HepG2 (cell line): ENCODE data around the gene RAB11FIP5. TPM values are rescaled to one million over a fixed set of nuclear protein-coding genes. Genes with fewer than 3 reads are reported as not detected.

Source experiments
- ATAC-seq: fragments of 200-7000 bp; cut with Tn5 transposase; 3 replicates; pipeline ENCODE4 v1.9.1; 2020; ENCODE audit warnings: mild to moderate bottlenecking, moderate library complexity
- BruUV-seq: library from RNA; stranded (reverse); fragments of 400-500 nt; replicated peaks from 2 replicates; lab custom pipeline; 2021; lab: Mats Ljungman, UMichigan
- CTCF ChIA-PET: fragments of 300-600 bp; formaldehyde crosslinking; extraction: SDS; loops from one replicate; lab custom pipeline; 2021; ENCODE audit warnings: low total read pairs, inconsistent platforms, low intra/inter-chr PET ratio; lab: Yijun Ruan, JAX
- POLR2A ChIA-PET: fragments of 350-600 bp; sonication (Branson Sonifier 250); formaldehyde crosslinking; loops from one replicate; lab custom pipeline; 2020; ENCODE audit warnings: antibody characterized with exemption, inconsistent platforms; lab: Yijun Ruan, JAX
- DNase-seq: peaks from one replicate; pipeline ENCODE4 v3.0.0-alpha.2; 2015; ENCODE audit warnings: low spot score
- FAIRE-seq: peaks from 3 replicates; lab custom pipeline; 2011; peaks lifted over from hg19 to GRCh38; lab: Jason Lieb, UNC
- H2AFZ ChIP-seq: one replicate; pipeline ENCODE4 v1.6.1; 2011; ENCODE audit warnings: low read length, inconsistent platforms
- H3K27ac ChIP-seq: fragments of 300-600 bp; 3 replicates; pipeline ENCODE4 v1.8.0; 2011; ENCODE audit warnings: mixed run types, mild to moderate bottlenecking, mixed read lengths, low read length, inconsistent platforms; ENCODE audit not compliant: insufficient read depth; ENCODE audit errors: extremely low read length
- H3K27me3 ChIP-seq, 2 experiments: fragments of 200-600 bp in 1 of 2; 2 replicates in 1 of 2; 3 replicates in 1 of 2; pipeline versions ENCODE4 v1.6.0 to v1.8.0; 2011; ENCODE audit warnings: low read length in 2 of 2, mild to moderate bottlenecking in 2 of 2, moderate library complexity in 2 of 2, inconsistent platforms in 1 of 2; ENCODE audit not compliant: insufficient read depth in 2 of 2, control insufficient read depth in 1 of 2
- H3K36me3 ChIP-seq, 2 experiments: fragments of 200-600 bp in 1 of 2; replicated peaks in 1 of 2; 2 replicates in 1 of 2; 3 replicates in 1 of 2; pipeline versions ENCODE4 v1.5.1 to v1.8.0; 2011; ENCODE audit warnings: low read length in 2 of 2, inconsistent platforms in 1 of 2; ENCODE audit not compliant: insufficient read depth in 2 of 2, control insufficient read depth in 1 of 2
- H3K4me1 ChIP-seq: 2 replicates; pipeline ENCODE4 v1.5.1; 2012; ENCODE audit warnings: low read length, inconsistent platforms; ENCODE audit not compliant: insufficient read depth
- H3K4me2 ChIP-seq: 2 replicates; pipeline ENCODE4 v1.6.0; 2011; ENCODE audit warnings: low read depth, low read length, inconsistent platforms
- H3K4me3 ChIP-seq, 3 experiments: fragments of 200-600 bp in 1 of 3; sonication (generic), shearing (Covaris generic) in 1 of 3; replicated peaks in 1 of 3; 2 replicates each; pipeline ENCODE4 v1.5.1; 2011 to 2016; ENCODE audit warnings: low read length in 3 of 3, inconsistent platforms in 2 of 3, low read depth in 2 of 3, mild to moderate bottlenecking in 2 of 3, control low read depth in 1 of 3, mixed read lengths in 1 of 3; ENCODE audit not compliant: insufficient read depth in 1 of 3
- H3K79me2 ChIP-seq: one replicate; pipeline ENCODE4 v1.6.1; 2011; ENCODE audit warnings: low read length, inconsistent platforms; ENCODE audit not compliant: insufficient read depth
- H3K9ac ChIP-seq: 2 replicates; pipeline ENCODE4 v1.6.0; 2011; ENCODE audit warnings: mild to moderate bottlenecking, low read depth, low read length, inconsistent platforms; ENCODE audit not compliant: insufficient read depth
- H3K9me3 ChIP-seq: 2 replicates; pipeline ENCODE4 v1.5.1; 2012; ENCODE audit warnings: mild to moderate bottlenecking, low read length
- H4K20me1 ChIP-seq: 2 replicates; pipeline ENCODE4 v1.6.0; 2011; ENCODE audit warnings: inconsistent platforms, mild to moderate bottlenecking, low read length, moderate library complexity; ENCODE audit not compliant: insufficient read depth
- CTCF ChIP-seq: sonication (generic); formaldehyde crosslinking; IDR thresholded peaks from 2 replicates; pipeline ENCODE4 v1.5.0; 2020; ENCODE audit warnings: mild to moderate bottlenecking, missing genetic modification reagents, moderate library complexity
- DRAP1 ChIP-seq: IDR thresholded peaks from 2 replicates; pipeline ENCODE4 v1.6.1; 2016; ENCODE audit warnings: missing genetic modification reagents, missing compliant biosample characterization
- HHEX ChIP-seq: IDR thresholded peaks from 2 replicates; pipeline ENCODE4 v1.6.1; 2016; ENCODE audit warnings: control low read depth
- HNF4A ChIP-seq: sonication (generic); formaldehyde crosslinking; IDR thresholded peaks from 2 replicates; pipeline ENCODE4 v1.4.0; 2020; ENCODE audit warnings: missing genetic modification reagents
- ISX ChIP-seq: sonication (generic); formaldehyde crosslinking; conservative IDR thresholded peaks from 2 replicates; pipeline ENCODE4 v1.5.0; 2020; ENCODE audit warnings: missing genetic modification reagents
- MED1 ChIP-seq: sonication (generic); formaldehyde crosslinking; IDR thresholded peaks from 2 replicates; pipeline ENCODE4 v1.4.0; 2020; ENCODE audit warnings: missing genetic modification reagents
- SALL1 ChIP-seq: sonication (generic); formaldehyde crosslinking; IDR thresholded peaks from 2 replicates; pipeline ENCODE4 v1.8.0; 2022; ENCODE audit warnings: mild to moderate bottlenecking, missing genetic modification reagents
- TBX2 ChIP-seq: sonication (generic); formaldehyde crosslinking; IDR thresholded peaks from 2 replicates; pipeline ENCODE4 v1.5.0; 2020; ENCODE audit warnings: missing genetic modification reagents, mild to moderate bottlenecking, borderline replicate concordance
- ZBTB37 ChIP-seq: sonication (generic); formaldehyde crosslinking; IDR thresholded peaks from 2 replicates; pipeline ENCODE4 v1.4.0; 2020; ENCODE audit warnings: mild to moderate bottlenecking, missing genetic modification reagents
- ZBTB38 ChIP-seq: sonication (generic); formaldehyde crosslinking; IDR thresholded peaks from 2 replicates; pipeline ENCODE4 v1.5.1; 2020; ENCODE audit warnings: mild to moderate bottlenecking, missing genetic modification reagents
- ZBTB42 ChIP-seq: sonication (generic); formaldehyde crosslinking; IDR thresholded peaks from 2 replicates; pipeline ENCODE4 v1.5.0; 2020; ENCODE audit warnings: mild to moderate bottlenecking, missing genetic modification reagents
- ZFP91 ChIP-seq: sonication (generic); formaldehyde crosslinking; IDR thresholded peaks from 2 replicates; pipeline ENCODE4 v1.9.0; 2022; ENCODE audit warnings: missing genetic modification reagents, mild to moderate bottlenecking, borderline replicate concordance
- ZNF12 ChIP-seq: sonication (generic); formaldehyde crosslinking; IDR thresholded peaks from 2 replicates; pipeline ENCODE4 v1.5.0; 2020; ENCODE audit warnings: missing genetic modification reagents
- ZNF275 ChIP-seq: sonication (generic); formaldehyde crosslinking; IDR thresholded peaks from 2 replicates; pipeline ENCODE4 v1.8.0; 2022; ENCODE audit warnings: missing genetic modification reagents, mild to moderate bottlenecking, inconsistent platforms, borderline replicate concordance
- ZNF33A ChIP-seq: sonication (generic); formaldehyde crosslinking; IDR thresholded peaks from 2 replicates; pipeline ENCODE4 v1.5.1; 2020; ENCODE audit warnings: missing genetic modification reagents, mild to moderate bottlenecking, moderate library complexity, borderline replicate concordance
- ZNF34 ChIP-seq: sonication (generic); formaldehyde crosslinking; IDR thresholded peaks from 2 replicates; pipeline ENCODE4 v1.4.0; 2020; ENCODE audit warnings: mild to moderate bottlenecking, missing genetic modification reagents, borderline replicate concordance
- WGBS: methylation state at CpG from one replicate; pipeline ENCODE4 v1.1.6; 2017; ENCODE audit warnings: low lambda C conversion rate; 5-methylcytosine and 5-hydroxymethylcytosine counted together
- in situ Hi-C: cut with HindIII; loops from 2 replicates; pipeline ENCODE4 v1.10.0; 2017; ENCODE audit warnings: low pct_unique_long_range_greater_than_20kb; ENCODE audit not compliant: extremely low pct_ligation_motif_present
- intact Hi-C: fragments of 100-400 bp; cut with micrococcal nuclease; formaldehyde crosslinking; loops from one replicate; pipeline ENCODE4 v1.10.0; 2022; ENCODE audit not compliant: unreplicated experiment
- polyA plus RNA-seq, 8 experiments: library from polyadenylated mRNA; depleted of rRNA in 3 of 8; stranded (reverse) in 7 of 8; unstranded in 1 of 8; fragments of >200 nt; fragmentation: Illumina TruSeq in 4 of 8; extraction: Trizol in 4 of 8; gene quantifications; 2 replicates each; pipeline versions ENCODE4 v1.2.1 to v1.2.3, GENCODE V29; 2011 to 2016; ENCODE audit warnings: low read depth in 4 of 8, missing spikeins in 1 of 8, mixed read lengths in 1 of 8; ENCODE audit not compliant: insufficient read depth in 1 of 8
- total RNA-seq, 5 experiments: library from RNA; depleted of rRNA; stranded (reverse); fragments of >200 nt; fragmentation: Illumina TruSeq; extraction: Trizol; gene quantifications; 2 replicates each; pipeline ENCODE4 v1.2.3, GENCODE V29; 2016; ENCODE audit warnings: low read depth in 1 of 5

Gene RAB11FIP5
- total and polyA plus RNA-seq, 2 of the 13 experiments (the other 11 are each of a cell fraction or from before 2014, with no cell fraction given) = 9.4 to 22.9 TPM

GRCh38 chr2:73107211-73107926 lies 5.4 kb downstream of the RAB11FIP5 start:
- ATAC-seq (peak; percentile 59), DNase-seq (no peak), FAIRE-seq (peak; percentile 34)
- BruUV-seq = no TSS peak
- in situ Hi-C loops (no loop called here), intact Hi-C loops (no loop called here)
- H3K9me3 ChIP-seq = no peaks in the 10 kb centered on the region
- WGBS = 79% methylated on average over 12 of the region's 12 CpGs
- peaks cover 57% of the 10 kb centered on the region for H3K4me1 ChIP-seq
- peaks cover 39% of the 10 kb centered on the region for H4K20me1 ChIP-seq
- H3K79me2 ChIP-seq = peaks cover 70% of the 10 kb centered on the region
- H3K36me3 ChIP-seq = peaks cover 4 to 7% of the 10 kb centered on the region in 2 experiments; a peak in 4 of 5 replicates
- H3K27ac ChIP-seq = no peak overlapping the region
- H3K27me3 ChIP-seq = no peaks in the 10 kb centered on the region; a peak in 1 of 5 replicates
- no peak overlapping the region for H3K9ac ChIP-seq
- POLR2A ChIA-PET = no interaction called here
- CTCF ChIA-PET = no interaction called here
- no peak overlapping the region; a peak in 1 of 6 replicates for H3K4me3 ChIP-seq
- no peak overlapping the region for H2AFZ ChIP-seq
- no peak overlapping the region for H3K4me2 ChIP-seq
- TF ChIP-seq ZBTB37 (no peak), ISX (CRISPR knock-in tag) (no peak), ZNF275 (CRISPR knock-in tag) (0 out of 2 replicates have a peak, but pooled peaks have one; percentile 22), ZNF12 (peak; percentile 59; the same call in 1 of the 2 replicates), HNF4A (0 out of 2 replicates have a peak, but pooled peaks have one; percentile 6), ZBTB38 (CRISPR knock-in tag) (peak; percentile 32; the same call in 1 of the 2 replicates), HHEX (CRISPR knock-in tag) (no peak), ZNF34 (no peak), ZFP91 (CRISPR knock-in tag) (0 out of 2 replicates have a peak, but pooled peaks have one; percentile 32), ZBTB42 (peak; percentile 90; the same call in 1 of the 2 replicates), TBX2 (CRISPR knock-in tag) (no peak; the same call in 1 of the 2 replicates), MED1 (CRISPR knock-in tag) (0 out of 2 replicates have a peak, but pooled peaks have one; percentile 33), SALL1 (CRISPR knock-in tag) (0 out of 2 replicates have a peak, but pooled peaks have one; percentile 11), DRAP1 (no peak), ZNF33A (CRISPR knock-in tag) (no peak), CTCF (CRISPR knock-in tag) (peak; percentile 61)
